ENCODE data around the gene TMEM250. TPM values are rescaled to one million over a fixed set of nuclear protein-coding genes. Genes with fewer than 3 reads are reported as not detected.

The TMEM250 gene
- total and polyA plus RNA-seq, 4 donors, result 6.7 to 19.5 (median 17.2) TPM

DNA sequence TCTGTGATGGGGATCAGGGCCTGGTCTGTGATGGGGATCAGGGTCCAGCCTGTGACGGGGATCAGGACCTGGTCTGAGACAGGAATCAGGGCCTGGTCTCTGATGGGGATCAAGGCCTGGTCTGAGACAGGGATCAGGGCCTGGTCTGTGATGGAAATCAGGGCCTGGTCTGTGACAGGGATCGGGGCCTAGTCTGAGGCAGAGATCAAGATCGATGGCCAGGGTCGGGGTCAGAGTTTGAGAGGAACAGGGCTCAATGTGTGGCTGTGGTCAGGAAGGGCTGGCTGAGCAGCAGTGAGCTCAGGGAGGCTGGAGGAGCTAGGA, 33.8 kb upstream of the TMEM250 start:
- no peaks in the 10 kb centered on the region for H3K9me3 ChIP-seq (ENCODE audit: control insufficient read depth in 4 of 4, low read length in 3 of 4)
- H3K4me1 ChIP-seq (ENCODE audit: control insufficient read depth in 4 of 4, insufficient read depth in 4 of 4, low read length in 3 of 4), result no peaks in the 10 kb centered on the region
- H3K27ac ChIP-seq (ENCODE audit: low read depth in 1 of 2, low read length in 2 of 2), result no peak overlapping the region
- H3K9ac ChIP-seq (ENCODE audit: low read depth in 1 of 2, low read length in 2 of 2), result no peak overlapping the region
- no peak overlapping the region for H3K4me3 ChIP-seq (ENCODE audit: low read depth in 1 of 3, low read length in 3 of 3)
- TF ChIP-seq EGR1 (IDR thresholded peaks at IDR 0.05; ENCODE audit: low read depth in 2 of 2), result no peak
- TF ChIP-seq FOXA2 (IDR thresholded peaks at IDR 0.05), result no peak
- no peak for TF ChIP-seq SP1 (IDR thresholded peaks at IDR 0.05)
- no peak for TF ChIP-seq HNF4A (conservative IDR thresholded peaks at IDR 0.05)
- TF ChIP-seq RAD21 (IDR thresholded peaks at IDR 0.05), result no peak
- no peak for TF ChIP-seq GABPA (IDR thresholded peaks at IDR 0.05 in 1 of 2, conservative IDR thresholded peaks at IDR 0.05 in 1 of 2)
- TF ChIP-seq, protein P1, sequence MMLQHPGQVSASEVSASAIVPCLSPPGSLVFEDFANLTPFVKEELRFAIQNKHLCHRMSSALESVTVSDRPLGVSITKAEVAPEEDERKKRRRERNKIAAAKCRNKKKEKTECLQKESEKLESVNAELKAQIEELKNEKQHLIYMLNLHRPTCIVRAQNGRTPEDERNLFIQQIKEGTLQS (IDR thresholded peaks at IDR 0.05), result no peak
- TF ChIP-seq YY1 (IDR thresholded peaks at IDR 0.05), result no peak
- no peak for TF ChIP-seq JUND (IDR thresholded peaks at IDR 0.05)
- TF ChIP-seq, protein P2, sequence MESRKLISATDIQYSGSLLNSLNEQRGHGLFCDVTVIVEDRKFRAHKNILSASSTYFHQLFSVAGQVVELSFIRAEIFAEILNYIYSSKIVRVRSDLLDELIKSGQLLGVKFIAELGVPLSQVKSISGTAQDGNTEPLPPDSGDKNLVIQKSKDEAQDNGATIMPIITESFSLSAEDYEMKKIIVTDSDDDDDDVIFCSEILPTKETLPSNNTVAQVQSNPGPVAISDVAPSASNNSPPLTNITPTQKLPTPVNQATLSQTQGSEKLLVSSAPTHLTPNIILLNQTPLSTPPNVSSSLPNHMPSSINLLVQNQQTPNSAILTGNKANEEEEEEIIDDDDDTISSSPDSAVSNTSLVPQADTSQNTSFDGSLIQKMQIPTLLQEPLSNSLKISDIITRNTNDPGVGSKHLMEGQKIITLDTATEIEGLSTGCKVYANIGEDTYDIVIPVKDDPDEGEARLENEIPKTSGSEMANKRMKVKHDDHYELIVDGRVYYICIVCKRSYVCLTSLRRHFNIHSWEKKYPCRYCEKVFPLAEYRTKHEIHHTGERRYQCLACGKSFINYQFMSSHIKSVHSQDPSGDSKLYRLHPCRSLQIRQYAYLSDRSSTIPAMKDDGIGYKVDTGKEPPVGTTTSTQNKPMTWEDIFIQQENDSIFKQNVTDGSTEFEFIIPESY (IDR thresholded peaks at IDR 0.05), result no peak
- no peak for TF ChIP-seq NR2F2 (IDR thresholded peaks at IDR 0.05)
- no peak for TF ChIP-seq TAF1 (conservative IDR thresholded peaks at IDR 0.05)
- TF ChIP-seq, protein P3, sequence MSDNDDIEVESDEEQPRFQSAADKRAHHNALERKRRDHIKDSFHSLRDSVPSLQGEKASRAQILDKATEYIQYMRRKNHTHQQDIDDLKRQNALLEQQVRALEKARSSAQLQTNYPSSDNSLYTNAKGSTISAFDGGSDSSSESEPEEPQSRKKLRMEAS (IDR thresholded peaks at IDR 0.05), result no peak
- DNase-seq (ENCODE audit: low spot score), result no peak
- H3K36me3 ChIP-seq (ENCODE audit: control insufficient read depth in 4 of 4, insufficient read depth in 3 of 4, low read depth in 1 of 4, low read length in 3 of 4), result no peaks in the 10 kb centered on the region
- 69% methylated on average over 4 of the region's 4 CpGs for WGBS
- H3K27me3 ChIP-seq (ENCODE audit: control insufficient read depth in 4 of 4, insufficient read depth in 4 of 4, low read length in 3 of 4), result no peaks in the 10 kb centered on the region

DNA sequence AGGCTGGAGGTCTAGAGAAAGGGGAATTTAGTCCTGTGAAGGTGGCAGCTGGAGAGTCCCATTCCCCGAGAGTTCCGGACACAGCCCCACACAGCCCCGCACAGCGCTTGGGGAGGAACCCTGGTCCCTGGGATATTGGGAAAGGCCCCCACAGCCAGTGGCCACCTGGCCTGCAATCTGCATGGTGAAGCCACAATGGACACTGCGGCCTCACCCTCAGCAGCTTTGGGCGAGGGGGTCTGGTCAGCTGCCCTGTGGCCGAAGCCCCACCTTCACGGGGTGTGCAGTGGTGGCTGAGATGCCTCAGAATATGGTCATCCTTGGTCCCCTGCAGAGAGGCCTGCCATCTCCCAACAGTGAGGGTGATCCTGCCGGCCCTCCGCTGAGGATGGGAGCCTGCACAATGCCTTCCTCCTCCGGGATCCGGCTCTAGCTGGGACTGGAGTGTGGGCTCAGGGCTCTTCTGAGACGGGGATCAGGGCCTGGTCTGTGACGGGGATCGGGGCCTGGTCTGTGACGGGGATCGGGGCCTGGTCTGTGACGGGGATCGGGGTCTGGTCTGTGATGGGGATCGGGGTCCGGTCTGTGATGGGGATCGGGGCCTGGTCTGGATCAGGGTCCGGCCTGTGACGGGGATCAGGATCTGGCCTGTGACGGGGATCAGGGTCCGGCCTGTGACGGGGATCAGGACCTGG, 33.3 kb upstream of the TMEM250 start:
- Histone ChIP-seq H3K9me3 (ENCODE audit: control insufficient read depth in 4 of 4, low read length in 3 of 4) (no peaks in the 10 kb centered on the region), H3K27me3 (ENCODE audit: control insufficient read depth in 4 of 4, insufficient read depth in 4 of 4, low read length in 3 of 4) (no peaks in the 10 kb centered on the region), H3K9ac (ENCODE audit: low read depth in 1 of 2, low read length in 2 of 2) (no peak overlapping the region), H3K36me3 (ENCODE audit: control insufficient read depth in 4 of 4, insufficient read depth in 3 of 4, low read depth in 1 of 4, low read length in 3 of 4) (no peaks in the 10 kb centered on the region), H3K4me3 (ENCODE audit: low read depth in 1 of 3, low read length in 3 of 3) (no peak overlapping the region), H3K4me1 (ENCODE audit: control insufficient read depth in 4 of 4, insufficient read depth in 4 of 4, low read length in 3 of 4) (no peaks in the 10 kb centered on the region), H3K27ac (ENCODE audit: low read depth in 1 of 2, low read length in 2 of 2) (no peak overlapping the region)
- 85% methylated on average over 27 of the region's 27 CpGs for WGBS
- TF ChIP-seq FOXA1 (IDR thresholded peaks at IDR 0.05) (no peak), TAF1 (conservative IDR thresholded peaks at IDR 0.05) (no peak), RXRA (IDR thresholded peaks at IDR 0.05) (no peak), YY1 (IDR thresholded peaks at IDR 0.05) (no peak), EGR1 (IDR thresholded peaks at IDR 0.05; ENCODE audit: low read depth in 2 of 2) (no peak)
- TF ChIP-seq, protein P3 (IDR thresholded peaks at IDR 0.05), result no peak
- TF ChIP-seq, protein P2 (IDR thresholded peaks at IDR 0.05), result no peak
- DNase-seq (ENCODE audit: low spot score), result no peak

Data from liver (tissue), 9 donors.